Suprapubic skin (tissue), 3 donors: ENCODE results near the gene HP.

ENCODE experiments used
- CTCF ChIP-seq, 2 donors: fragments of 200-600 bp in 1 of 2; fragments of 450-650 bp in 1 of 2; sonication (generic) in 1 of 2; IDR thresholded peaks; one replicate each; pipeline ENCODE4 v1.5.1; 2016 to 2019; ENCODE audit warnings: antibody characterized with exemption in 2 of 2, mild to moderate bottlenecking in 1 of 2, moderate library complexity in 1 of 2
- POLR2AphosphoS5 ChIP-seq, 3 donors: sonication (generic); formaldehyde crosslinking; IDR thresholded peaks; one replicate each; pipeline ENCODE4 v1.6.1; 2017; ENCODE audit warnings: antibody characterized with exemption in 3 of 3

- TF ChIP-seq POLR2AphosphoS5 (IDR thresholded peaks at IDR 0.05) (no peak), CTCF (IDR thresholded peaks at IDR 0.05) (no peak)
These were observed 38.6 kb downstream of the HP start for GRCh38 chr16:72092832-72093447.
